Activated naive CD4-positive, alpha-beta T cell treated with Interleukin-2 at 50 U/mL for 16 hours (primary cell): Measurements from ENCODE around the gene IWS1.

Experiments used
- DNase-seq: peaks from one replicate; pipeline ENCODE4 v3.0.0-alpha.2; 2020

The IWS1 gene

DNA sequence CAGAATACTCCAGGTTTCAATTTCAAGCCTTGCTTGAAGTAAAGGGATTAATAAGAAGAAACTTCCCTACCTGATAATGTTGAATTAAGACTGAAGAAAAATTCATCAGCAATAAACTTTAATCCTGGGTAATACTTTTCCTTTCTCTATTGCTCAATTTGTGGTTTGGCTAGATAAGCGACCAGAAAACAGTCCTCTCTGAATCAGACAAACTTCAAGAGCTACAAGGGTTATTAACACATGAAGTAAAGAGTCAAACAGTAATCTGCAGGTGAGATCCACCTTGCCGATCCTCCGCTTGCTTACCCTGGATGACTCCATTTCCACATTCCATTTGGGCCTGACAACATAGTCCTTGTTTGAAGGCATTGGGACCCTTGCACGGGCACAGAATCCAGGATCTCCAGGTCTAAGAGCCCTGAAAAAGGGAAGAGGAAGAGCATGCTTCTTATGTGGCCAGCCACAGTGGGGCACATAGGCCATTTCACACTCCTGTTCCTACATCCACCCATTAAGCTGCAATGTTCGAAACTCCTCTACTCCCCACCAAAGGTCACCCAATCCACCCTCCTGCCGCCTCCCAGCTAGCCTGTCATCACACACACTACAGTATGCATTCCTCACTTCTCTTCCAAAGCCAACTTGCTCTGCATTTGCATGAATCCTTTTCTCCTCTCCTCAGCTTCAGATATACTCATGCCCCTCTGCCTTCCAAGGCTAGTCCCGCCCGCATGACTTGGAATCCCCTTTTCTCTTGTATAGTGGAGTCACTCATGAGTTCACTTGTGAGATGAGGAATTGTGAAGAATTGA is 39.8 kb downstream of the IWS1 start:
- no peak for DNase-seq

DNA sequence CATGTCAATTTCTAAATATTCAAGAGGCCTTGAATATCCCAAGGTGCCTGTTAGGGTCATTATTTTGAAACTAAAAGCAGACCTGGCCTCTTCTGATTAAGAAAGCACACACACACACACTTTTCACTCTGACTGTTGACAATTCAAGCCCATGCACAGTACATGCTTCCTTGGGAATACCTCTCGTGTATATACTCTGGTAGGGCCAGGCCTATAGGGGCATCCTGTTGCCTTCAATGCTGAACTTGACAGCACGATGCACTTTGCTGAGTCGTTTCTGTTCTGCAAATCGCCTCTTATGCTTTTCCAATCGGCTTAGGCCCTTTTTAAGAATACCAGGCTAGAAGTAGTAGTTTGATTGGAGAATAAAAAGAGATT is 40.6 kb downstream of the IWS1 start:
- no peak for DNase-seq

DNA sequence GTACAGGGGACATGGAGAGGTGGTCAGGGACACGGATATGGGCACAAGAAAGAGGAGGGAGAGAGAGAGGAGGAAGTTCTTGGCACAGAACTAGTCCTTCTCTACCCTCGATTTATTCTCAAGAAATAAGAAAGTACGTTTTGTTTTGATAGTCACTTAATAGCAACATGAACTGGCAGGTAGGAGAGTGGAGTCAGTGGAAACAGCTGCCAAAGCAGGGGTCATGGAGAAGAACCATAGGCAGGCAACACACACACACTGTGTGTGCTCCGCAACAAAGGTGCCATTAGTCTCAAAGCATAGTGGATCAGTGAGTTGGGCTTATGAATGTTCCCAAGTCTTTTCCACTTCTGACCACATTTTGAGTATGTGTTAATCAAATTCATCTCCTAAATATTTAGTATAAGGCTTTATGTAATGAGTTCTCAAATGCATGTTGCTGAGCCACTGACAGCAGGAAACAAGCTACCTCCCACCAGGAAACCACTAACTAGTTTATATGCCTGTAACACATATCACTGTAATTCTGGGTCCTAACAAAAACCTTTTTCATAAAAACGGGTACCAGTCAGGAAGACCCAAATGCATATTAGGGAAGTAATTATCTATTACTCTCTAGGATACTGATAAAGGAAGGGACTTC is 41.1 kb downstream of the IWS1 start:
- DNase-seq, result no peak

DNA sequence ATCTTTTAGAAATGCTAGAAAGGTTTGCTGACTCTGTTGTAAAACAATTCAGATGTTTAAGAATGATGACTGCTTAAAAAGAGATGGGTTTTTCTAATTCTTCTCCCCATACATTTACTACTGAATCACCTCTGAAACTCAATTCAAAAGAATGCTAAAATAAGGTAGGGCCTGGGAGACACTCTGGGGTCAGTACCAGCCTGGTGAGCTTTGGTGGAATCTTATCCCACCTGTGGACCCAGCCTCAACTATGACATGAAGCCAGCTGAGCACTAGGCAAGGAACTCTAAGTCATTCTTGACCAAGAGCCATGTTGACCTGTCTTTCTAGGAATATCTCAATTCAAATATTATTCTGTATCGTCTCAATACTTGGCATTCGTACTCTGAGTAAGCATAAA is 44.3 kb downstream of the IWS1 start:
- no peak for DNase-seq

DNA sequence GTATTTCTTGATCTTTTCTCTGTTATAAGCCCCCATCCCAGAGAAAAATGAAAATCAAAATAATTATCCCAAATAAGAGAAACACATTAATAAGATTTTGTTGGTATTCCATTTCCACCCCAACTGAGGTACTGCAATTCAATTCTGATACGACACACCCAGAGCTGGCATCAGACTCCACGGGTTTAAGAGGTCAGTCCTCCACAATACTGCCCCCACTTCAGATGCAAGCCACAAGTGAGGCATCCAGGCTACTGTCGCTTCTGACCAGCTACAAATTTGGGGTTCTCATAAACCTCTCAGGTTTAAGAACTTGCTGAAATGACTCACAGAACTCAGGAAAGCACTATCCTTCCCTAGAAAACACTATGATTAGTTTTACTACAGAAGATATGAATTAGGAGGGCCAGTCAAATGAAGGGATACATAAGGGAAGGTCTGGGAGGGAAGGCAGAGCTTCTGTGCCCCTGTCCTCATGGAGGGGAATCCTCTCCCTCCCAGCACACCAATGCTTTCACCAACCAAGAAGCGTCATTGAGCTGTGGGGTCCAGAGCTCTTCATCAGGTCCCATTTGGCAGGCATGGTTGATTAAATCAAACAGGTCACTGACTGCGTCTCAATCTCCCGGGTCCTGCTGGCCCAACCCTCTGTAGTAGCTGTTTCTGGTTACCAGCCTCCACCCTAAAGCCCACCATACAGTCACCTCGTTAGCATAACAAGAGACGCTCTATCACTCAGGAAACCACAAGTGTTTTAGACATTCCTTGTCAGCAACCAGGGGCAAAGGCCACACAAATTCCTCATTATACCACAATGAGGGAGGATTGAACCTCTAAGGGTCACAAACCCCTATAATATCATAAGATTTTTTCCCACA is 46.2 kb downstream of the IWS1 start:
- DNase-seq, result no peak

DNA sequence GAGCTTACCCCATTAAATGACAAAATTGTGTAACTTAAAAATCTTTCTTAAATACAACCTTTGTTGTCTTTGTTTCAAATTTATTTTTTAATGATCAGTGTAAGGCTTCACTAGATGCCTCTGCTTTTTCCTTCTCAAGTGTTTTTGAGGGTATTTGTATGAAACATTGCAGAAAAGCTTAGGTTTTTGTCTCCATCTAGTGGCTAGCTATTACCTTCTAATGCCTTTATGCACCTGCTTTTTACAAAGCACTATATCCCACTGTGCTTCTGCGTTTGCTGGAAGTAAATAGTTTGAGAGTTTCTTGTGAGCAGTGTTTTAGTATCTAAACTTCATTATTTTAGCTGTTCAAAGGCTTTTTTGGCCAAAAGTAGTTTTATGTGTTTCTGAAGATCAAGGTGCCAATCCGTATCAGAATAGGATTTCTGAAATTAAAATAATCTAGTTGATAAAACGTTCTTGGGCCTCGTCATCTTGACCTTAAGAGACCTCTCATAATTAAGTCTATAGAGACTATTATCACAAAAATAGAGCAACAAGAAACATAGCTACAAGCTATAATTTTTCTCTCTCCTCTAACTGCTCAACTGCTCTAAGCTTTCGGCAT is 47.0 kb downstream of the IWS1 start:
- DNase-seq, result no peak

DNA sequence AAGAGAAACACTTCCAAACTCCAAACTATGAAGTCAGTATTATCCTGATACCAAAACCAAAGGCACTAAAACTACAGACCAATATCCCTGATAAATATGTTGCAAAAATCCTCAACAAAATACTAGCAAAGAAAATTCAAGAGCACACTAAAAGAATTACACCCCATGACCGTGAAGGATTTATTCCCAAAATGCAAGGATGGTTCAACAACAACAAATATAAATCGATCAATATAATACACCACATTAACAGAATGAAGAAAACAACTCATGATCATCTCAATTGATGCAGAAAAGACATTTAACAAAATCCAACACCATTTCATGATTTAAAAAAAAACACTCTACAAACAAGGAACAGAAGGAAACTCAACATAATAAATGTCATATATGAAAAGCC is 50.5 kb downstream of the IWS1 start:
- no peak for DNase-seq

DNA sequence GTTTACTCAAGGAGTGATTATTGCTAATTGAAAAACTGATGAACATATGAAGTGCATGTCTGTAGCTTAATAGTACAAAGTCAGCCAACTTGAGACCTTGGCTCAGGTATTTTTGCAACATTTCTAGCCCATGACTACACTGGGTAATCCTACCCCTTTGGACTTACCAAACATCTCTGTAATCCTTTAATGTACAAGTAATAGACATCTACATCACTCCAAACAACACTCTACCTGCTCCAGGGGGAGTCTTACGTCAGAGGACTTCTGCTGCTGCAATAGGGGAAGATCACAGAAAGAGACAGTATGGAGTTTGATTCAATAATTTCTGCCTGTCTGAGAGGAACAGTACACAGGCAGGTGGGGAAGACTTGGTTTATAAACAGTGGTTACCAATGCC is 54.0 kb downstream of the IWS1 start:
- DNase-seq, result no peak

DNA sequence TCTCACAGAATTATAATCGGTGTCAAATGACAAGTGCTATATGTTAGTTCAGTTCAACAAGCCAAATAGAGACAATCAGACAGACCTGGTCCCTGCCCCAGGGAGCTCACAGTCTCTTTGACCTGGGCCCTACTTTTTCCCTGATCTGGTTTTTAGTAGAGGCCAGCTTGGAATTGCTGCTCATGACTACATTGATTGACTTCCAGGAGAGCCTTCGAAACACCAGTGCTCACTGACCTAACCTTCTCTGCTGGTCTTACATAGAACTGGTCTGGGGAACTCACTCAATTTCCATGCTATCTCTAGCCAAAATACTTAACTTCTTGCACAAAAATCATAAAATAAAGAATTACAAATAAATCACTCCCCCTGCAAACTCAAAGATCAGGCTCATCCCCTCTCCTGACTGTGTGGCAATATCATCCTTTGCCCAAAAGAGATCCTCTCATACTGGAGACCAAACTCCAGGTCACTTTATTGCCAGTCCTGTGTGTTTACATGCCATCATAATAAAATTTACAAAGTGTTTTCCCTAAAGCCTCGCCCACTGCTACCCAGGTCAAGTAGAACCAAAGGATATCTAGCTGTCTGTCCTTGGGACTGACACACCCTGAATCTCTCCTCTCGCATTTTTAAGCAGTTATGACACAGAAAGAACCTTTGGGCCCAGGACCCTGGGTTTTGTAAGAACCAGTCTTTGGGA is 54.9 kb downstream of the IWS1 start:
- no peak for DNase-seq

DNA sequence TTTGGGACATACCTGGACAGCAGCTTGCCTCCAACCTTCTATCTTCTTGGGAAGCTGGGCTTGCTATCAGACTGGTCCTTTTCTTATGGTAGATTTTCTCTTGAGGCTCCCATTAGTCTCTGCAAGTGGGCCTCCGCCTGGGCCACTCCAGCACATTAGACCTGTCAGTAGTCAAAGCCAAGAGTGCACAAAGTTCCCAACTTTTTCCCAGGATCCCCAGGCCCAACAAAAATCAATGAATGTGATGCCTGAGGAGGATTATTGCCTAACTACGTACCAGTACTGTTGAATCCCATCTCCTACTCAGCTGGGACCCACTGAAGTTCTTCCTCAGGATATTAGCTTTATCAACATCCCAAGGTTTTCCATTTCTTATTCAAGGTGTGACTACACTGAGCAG is 56.3 kb downstream of the IWS1 start:
- no peak for DNase-seq

DNA sequence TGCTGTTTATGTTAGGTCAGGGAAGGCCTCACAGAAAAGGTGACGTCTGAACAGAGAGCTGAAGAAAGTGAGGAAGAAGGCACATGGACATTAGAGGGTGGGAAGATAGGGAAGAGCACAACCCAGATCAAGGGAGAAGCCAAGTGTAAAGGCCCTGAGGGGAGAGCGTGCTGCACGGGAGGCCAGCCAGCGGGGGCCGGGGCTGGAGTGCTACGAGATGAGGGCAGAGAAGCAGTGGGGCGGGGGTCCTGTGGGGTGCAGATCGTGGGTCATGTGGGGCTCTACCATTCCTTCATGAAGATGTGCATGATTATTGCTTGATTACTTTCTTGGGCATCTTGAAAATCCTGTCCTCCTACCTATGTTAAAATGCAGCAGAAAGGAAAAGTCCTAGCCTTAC is 57.2 kb downstream of the IWS1 start:
- no peak for DNase-seq

DNA sequence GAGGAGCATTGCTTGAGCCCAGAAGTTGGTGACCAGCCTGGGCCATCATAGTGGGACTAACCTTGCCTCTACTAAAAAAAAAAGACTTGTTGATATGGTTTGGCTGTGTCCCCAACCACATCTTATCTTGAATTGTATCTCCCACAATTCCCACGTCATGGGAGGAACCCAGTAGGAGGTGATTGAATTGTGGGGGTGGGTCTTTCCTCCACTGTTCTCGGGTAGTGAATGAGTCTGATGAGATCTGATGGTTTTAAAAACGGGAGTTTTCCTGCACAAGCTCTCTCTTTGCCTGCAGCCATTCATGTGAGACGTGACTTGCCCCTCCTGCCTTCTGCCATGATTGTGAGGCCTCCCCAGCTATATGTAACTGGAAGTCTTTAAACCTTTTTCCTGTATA is 61.0 kb downstream of the IWS1 start:
- DNase-seq, result peak; percentile 22

DNA sequence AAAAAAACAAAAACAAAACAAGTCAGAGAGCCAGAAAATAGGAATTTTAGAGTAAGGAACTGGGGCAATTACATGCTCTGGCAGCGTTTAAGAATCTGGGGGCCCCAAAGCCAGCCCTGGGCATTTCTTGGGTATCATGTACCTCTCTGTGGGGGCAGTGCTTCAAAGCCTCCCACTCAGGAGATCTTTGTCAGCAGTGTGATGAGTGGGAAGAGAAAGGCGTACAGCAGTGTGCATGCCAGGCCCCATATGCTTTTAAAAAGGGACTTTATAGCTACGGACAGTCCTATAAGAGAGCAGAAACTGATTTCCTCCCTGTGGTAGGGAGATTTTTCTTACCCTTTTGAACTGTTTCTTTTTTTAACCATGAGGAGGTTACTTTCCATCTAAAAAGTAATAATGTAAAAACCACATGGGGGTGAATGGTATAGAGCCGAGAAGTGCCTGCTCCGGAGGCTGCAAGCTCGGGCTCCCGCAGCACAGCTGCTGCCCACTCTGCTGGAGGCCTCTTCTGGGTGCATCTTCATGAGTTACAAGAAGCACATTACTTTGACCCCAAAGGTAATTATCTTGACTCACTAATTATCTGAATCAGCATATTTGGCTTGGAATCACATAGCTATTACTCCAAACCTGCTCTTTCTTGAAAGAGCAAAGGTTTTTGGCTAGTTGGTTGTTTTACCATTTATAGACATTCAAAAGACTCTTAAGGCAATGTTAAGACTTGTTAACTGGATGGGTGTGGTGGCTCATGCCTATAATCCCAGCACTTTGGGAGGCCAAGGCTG is 61.6 kb downstream of the IWS1 start:
- peak; percentile 14 for DNase-seq

DNA sequence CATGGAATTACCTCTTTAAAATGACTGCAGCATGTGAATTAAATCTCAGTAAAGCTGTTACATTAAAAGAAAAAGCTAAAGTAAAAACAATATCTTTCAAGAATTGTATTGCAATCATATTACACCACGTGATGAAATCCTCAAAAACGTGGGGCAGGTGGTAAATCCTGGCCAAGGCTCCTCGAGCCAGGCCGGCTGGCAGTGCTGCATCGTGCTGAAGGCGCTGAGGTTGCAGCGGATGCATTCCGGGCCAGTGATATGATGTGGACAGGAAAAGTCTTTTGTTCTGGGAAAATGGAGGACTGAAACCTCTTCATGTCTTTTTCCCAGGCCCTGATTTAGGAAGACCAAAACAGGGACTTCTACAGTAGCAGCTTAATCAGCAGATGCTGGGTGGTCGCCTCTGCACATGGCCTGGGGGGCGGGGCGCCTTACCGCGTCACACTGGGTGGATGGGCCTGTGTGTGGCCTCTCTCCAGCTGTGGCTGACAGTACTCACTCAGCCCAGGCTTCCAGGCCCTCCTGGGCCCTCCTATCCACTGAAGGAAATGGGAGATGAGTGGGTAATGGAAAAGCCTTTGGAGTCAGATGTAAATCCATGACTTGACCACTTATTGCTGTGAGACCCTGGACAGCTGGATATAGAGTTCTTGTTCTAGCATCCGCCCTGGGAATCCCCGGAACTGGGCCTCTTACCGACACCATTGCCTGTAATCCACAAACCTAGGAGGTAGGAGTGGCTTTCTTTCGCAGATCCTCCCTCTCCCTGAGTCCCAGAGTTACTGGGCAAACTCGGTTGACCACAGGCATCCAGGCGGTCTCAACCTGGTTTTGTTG is 62.9 kb downstream of the IWS1 start:
- no peak for DNase-seq

DNA sequence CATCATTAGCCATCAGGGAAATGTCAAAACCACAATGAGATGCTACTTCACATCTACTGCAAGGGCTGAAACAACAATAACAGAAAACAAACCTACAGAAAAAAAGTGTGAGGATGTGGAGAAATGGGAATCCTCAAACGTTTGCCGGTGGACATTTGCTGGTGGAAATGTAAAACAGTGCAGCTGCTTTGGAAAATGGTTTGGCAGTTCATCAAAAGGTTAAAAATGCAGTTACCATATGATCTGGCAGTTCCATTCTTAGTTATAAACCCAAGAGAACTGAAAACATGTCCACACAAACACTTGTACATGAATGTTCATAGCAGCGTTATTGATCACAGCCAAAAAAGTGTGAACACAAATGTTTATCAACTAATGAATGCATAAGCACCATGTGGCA is 63.8 kb downstream of the IWS1 start:
- DNase-seq, result no peak

DNA sequence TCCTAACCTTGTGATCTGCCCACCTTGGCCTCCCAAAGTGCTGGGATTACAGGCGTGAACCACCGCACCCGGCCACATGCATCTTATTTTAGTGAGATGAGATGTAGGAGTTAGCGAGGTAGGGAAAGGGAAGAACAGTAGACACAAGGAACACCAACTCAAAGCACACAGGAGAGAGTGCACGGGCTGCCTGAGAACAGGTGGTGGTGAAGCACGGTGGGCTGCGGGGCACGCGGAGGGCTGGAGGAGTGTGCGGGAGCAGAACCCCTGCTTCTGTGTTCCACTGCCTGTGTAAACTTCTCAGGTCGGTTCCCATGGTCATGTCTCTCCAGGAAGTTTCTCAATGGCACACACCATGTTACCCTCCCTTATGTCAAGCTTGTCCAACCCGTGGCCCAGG is 69.3 kb downstream of the IWS1 start:
- no peak for DNase-seq

DNA sequence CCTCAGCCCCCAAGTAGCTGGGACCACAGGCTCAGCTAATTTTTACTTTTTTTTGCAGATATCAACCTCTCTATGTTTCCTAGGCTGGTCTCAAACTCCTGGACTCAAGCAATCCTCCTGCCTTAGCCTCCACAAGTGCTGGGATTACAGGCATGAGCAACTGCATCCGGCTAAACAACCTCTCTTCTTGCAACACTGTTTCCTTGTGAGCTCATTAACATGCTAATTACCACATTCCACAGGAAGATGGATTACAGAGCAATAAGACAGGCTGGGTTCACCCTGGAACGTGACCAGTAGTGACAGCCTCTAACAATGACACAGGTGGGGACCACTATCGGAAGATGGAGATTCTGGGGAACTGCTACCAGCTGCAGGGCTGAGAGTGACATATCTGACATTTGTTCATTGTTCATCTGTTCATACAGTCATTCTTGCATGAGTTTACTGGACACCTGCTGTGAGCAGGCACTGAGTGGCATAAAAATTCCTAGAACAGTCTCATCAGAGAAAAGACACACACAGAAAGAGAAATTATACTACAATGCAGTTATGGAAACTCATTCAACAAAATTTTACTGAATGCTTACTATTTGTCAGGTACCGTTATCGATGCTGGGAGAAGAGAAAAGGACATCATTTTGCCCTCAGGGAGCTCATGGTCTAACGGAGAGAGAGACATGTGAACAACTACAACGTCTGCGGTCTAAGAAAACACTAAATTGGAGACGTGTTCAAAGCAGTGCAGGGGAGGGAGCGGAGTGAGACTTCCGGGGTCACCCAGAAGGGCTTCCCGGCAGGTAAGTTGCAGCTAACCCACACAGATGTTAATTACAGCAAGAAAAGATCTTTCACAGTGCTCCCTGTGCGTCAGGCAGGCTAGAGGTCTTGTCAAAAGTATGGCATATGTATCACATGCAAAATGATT is 70.5 kb downstream of the IWS1 start:
- DNase-seq, result peak; percentile 19

DNA sequence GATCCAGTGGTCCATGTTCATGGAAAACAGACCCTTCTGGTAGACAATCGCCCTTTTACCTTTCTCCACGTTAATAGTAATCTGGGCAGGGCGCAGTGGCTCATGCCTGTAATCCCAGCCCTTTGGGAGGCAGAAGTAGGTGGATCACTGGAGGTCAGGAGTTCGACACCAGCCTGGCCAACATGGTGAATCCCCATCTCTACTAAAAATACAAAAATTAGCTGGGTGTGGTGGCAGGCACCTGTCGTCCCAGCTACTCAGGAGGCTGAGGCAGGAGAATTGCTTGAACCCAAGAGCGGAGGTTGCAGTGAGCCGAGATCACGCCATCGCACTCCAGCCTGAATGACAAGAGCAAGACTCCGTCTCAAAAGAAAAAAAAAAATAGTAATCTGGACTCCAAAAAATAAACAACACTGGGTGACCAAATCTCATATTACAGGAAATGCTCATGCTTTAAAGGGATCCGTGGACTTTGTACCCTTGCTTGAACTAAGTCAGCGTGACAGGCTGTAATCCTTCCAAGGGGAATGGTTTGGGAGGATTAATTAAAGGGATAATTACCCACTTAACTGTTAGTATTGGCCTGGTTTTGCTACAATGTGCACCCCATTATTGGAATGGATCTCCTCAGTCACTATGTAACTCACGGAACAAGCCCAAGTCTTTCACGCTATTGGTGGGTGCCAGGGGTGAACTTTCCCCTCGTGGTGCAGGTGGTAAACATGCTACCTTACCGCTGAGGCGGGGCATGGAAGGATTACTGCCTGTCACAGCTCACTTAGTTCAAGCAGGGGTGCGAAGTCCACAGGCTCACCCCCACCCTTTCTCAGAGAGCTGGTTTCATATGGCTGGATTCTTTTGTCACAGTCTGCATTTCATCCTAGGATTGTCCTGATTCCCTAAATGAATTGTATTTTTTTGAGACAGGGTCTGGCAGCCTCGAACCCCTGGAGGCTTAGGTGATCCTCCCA is 71.4 kb downstream of the IWS1 start:
- no peak for DNase-seq
